Common myeloid progenitor, CD34-positive (primary cell): ENCODE measurements around the gene BLOC1S3.

Experiments
- CTCF ChIA-PET: fragments of 350-600 bp; sonication (Branson Sonifier 250); formaldehyde crosslinking; loops from one replicate; lab custom pipeline; 2021; ENCODE audit warnings: antibody characterized with exemption; lab: Charles Lee
- POLR2A ChIA-PET: fragments of 350-600 bp; sonication (Branson Sonifier 250); formaldehyde crosslinking; loops from one replicate; lab custom pipeline; 2021; ENCODE audit warnings: antibody characterized with exemption; lab: Charles Lee
- DNase-seq, 3 donors: peaks; one replicate each; pipeline versions ENCODE4 v3.0.0 to v3.0.0-alpha.2; 2013
- H3K27ac ChIP-seq, 2 experiments: 1 replicate in 1 of 2; 2 replicates in 1 of 2; pipeline ENCODE4 v1.7.0; 2013; ENCODE audit warnings: inconsistent platforms in 2 of 2, low read length in 2 of 2, mild to moderate bottlenecking in 2 of 2, low read depth in 1 of 2, moderate library complexity in 1 of 2; ENCODE audit not compliant: severe bottlenecking in 2 of 2, insufficient read depth in 1 of 2, poor library complexity in 1 of 2
- H3K27me3 ChIP-seq, 5 experiments: replicated peaks in 2 of 5; 1 replicate in 3 of 5; 2 replicates in 2 of 5; pipeline versions ENCODE4 v1.6.1 to v1.7.0; 2013; ENCODE audit warnings: low read length in 4 of 5, mild to moderate bottlenecking in 2 of 5, moderate library complexity in 2 of 5, inconsistent platforms in 1 of 5; ENCODE audit not compliant: insufficient read depth in 5 of 5, control insufficient read depth in 4 of 5
- H3K36me3 ChIP-seq, 4 experiments: 1 replicate in 2 of 4; 2 replicates in 2 of 4; pipeline versions ENCODE4 v1.6.1 to v1.7.0; 2013; ENCODE audit warnings: low read length in 3 of 4, control low read depth in 1 of 4, mild to moderate bottlenecking in 1 of 4; ENCODE audit not compliant: control insufficient read depth in 4 of 4, insufficient read depth in 4 of 4
- H3K4me1 ChIP-seq, 4 experiments: 1 replicate in 3 of 4; 2 replicates in 1 of 4; pipeline versions ENCODE4 v1.6.1 to v1.7.1; 2013; ENCODE audit warnings: low read length in 3 of 4, mild to moderate bottlenecking in 3 of 4, control low read depth in 1 of 4, inconsistent platforms in 1 of 4, moderate library complexity in 1 of 4; ENCODE audit not compliant: control insufficient read depth in 4 of 4, insufficient read depth in 4 of 4; ENCODE audit errors: control extremely low read depth in 1 of 4
- H3K4me3 ChIP-seq, 7 experiments: 1 replicate in 4 of 7; 2 replicates in 3 of 7; pipeline versions ENCODE4 v1.5.1 to v1.7.0; 2013; ENCODE audit warnings: mild to moderate bottlenecking in 7 of 7, low read length in 6 of 7, moderate library complexity in 6 of 7, inconsistent platforms in 2 of 7, low read depth in 2 of 7, control low read depth in 1 of 7; ENCODE audit not compliant: insufficient read depth in 4 of 7, control insufficient read depth in 1 of 7; ENCODE audit errors: extremely low read depth in 1 of 7
- H3K9me3 ChIP-seq, 5 experiments: 1 replicate in 4 of 5; 2 replicates in 1 of 5; pipeline versions ENCODE4 v1.6.1 to v1.7.1; 2013; ENCODE audit warnings: low read length in 4 of 5, mild to moderate bottlenecking in 2 of 5, inconsistent platforms in 1 of 5, low read depth in 1 of 5, moderate library complexity in 1 of 5; ENCODE audit not compliant: control insufficient read depth in 4 of 5, insufficient read depth in 2 of 5; ENCODE audit errors: control extremely low read depth in 1 of 5
- WGBS: methylation state at CpG from one replicate; pipeline ENCODE4 v1.1.5; 2013; ENCODE audit not compliant: insufficient coverage; 5-methylcytosine and 5-hydroxymethylcytosine counted together

Gene BLOC1S3

GRCh38 chr19:45200568-45200967, 22.0 kb downstream of the BLOC1S3 start:
- DNase-seq, result peak; percentile 43 to 70 (median 68)

GRCh38 chr19:45202637-45203036, 24.1 kb downstream of the BLOC1S3 start:
- POLR2A ChIA-PET, result no interaction called here
- no peak for DNase-seq
- H3K9me3 ChIP-seq, result no peaks in the 10 kb centered on the region
- peaks cover 0 to 3% (median 0%) of the 10 kb centered on the region in 5 experiments for H3K27me3 ChIP-seq
- 96% methylated on average over 6 of the region's 6 CpGs for WGBS
- no peak overlapping the region for H3K4me3 ChIP-seq
- H3K36me3 ChIP-seq, result no peaks in the 10 kb centered on the region
- H3K27ac ChIP-seq, result no peak overlapping the region
- H3K4me1 ChIP-seq, result no peaks in the 10 kb centered on the region
- CTCF ChIA-PET, result interaction anchor here (1.1 to 4.4 kb wide), 2 partner anchors 76 to 137 kb away, joined by 3 to 19 read pairs; partner anchors contain the start of gene KLC3

More at GRCh38 chr19:45200568-45200967, 22.0 kb downstream of the BLOC1S3 start:
- Histone ChIP-seq H3K27ac (no peak overlapping the region), H3K36me3 (no peaks in the 10 kb centered on the region), H3K9me3 (no peaks in the 10 kb centered on the region), H3K4me1 (no peaks in the 10 kb centered on the region), H3K27me3 (peaks cover 0 to 3% (median 0%) of the 10 kb centered on the region in 5 experiments), H3K4me3 (no peak overlapping the region)
- CTCF ChIA-PET, result interaction anchor here (0.9 to 4.4 kb wide), 12 partner anchors 12 to 167 kb away, joined by 3 to 19 read pairs (median 4); partner anchors contain the start of genes EXOC3L2 and KLC3
- POLR2A ChIA-PET, result no interaction called here
- WGBS, result 50% methylated on average over 3 of the region's 4 CpGs

GRCh38 chr19:45205810-45206209, 27.2 kb downstream of the BLOC1S3 start:
- CTCF ChIA-PET, result no interaction called here
- 93% methylated on average over 3 of the region's 12 CpGs for WGBS

GRCh38 chr19:45206328-45206727, 27.7 kb downstream of the BLOC1S3 start:
- 100% methylated on average over 1 of the region's 3 CpGs for WGBS
- no peak overlapping the region for H3K27ac ChIP-seq
- H3K27me3 ChIP-seq, result no peaks in the 10 kb centered on the region
- CTCF ChIA-PET, result no interaction called here
- peaks cover 0 to 10% (median 9%) of the 10 kb centered on the region in 4 experiments for H3K4me1 ChIP-seq
- no peak overlapping the region for H3K4me3 ChIP-seq
- no peaks in the 10 kb centered on the region for H3K36me3 ChIP-seq
- POLR2A ChIA-PET, result interaction anchor here (0.7 kb wide), 1 partner anchor 130 kb away, joined by 4 read pairs; no protein-coding TSS in a partner anchor
- no peak for DNase-seq
- no peaks in the 10 kb centered on the region for H3K9me3 ChIP-seq

More at GRCh38 chr19:45205810-45206209, 27.2 kb downstream of the BLOC1S3 start:
- H3K4me3 ChIP-seq, result no peak overlapping the region
- no peaks in the 10 kb centered on the region for H3K9me3 ChIP-seq
- no peak for DNase-seq
- no peaks in the 10 kb centered on the region for H3K36me3 ChIP-seq
- no peak overlapping the region for H3K27ac ChIP-seq
- H3K4me1 ChIP-seq, result peaks cover 0 to 4% (median 4%) of the 10 kb centered on the region in 4 experiments
- POLR2A ChIA-PET, result interaction anchor here (0.7 kb wide), 1 partner anchor 130 kb away, joined by 4 read pairs; no protein-coding TSS in a partner anchor
- no peaks in the 10 kb centered on the region for H3K27me3 ChIP-seq

- Histone ChIP-seq H3K9me3 (no peaks in the 10 kb centered on the region), H3K27ac (no peak overlapping the region), H3K36me3 (no peaks in the 10 kb centered on the region), H3K27me3 (peaks cover 0 to 18% (median 14%) of the 10 kb centered on the region in 5 experiments), H3K4me1 (peaks cover 0 to 28% (median 23%) of the 10 kb centered on the region in 4 experiments), H3K4me3 (peak overlapping the region in 4 of 7 experiments; percentile 33 to 59 (median 42))
- CTCF ChIA-PET, result interaction anchor here (0.8 to 1.5 kb wide), 2 partner anchors 11 to 127 kb away, joined by 4 to 5 read pairs; no protein-coding TSS in a partner anchor
- POLR2A ChIA-PET, result no interaction called here
- WGBS, result 0% methylated on average over 8 of the region's 17 CpGs
- peak in 2 of 3 donors; percentile 28 to 43 for DNase-seq
These were observed 33.3 kb downstream of the BLOC1S3 start for GRCh38 chr19:45211751-45212381.

GRCh38 chr19:45213031-45213430, 34.4 kb downstream of the BLOC1S3 start:
- Histone ChIP-seq H3K9me3 (no peaks in the 10 kb centered on the region), H3K36me3 (no peaks in the 10 kb centered on the region), H3K4me1 (peaks cover 0 to 33% (median 26%) of the 10 kb centered on the region in 4 experiments), H3K27me3 (peaks cover 0 to 30% (median 20%) of the 10 kb centered on the region in 5 experiments), H3K27ac (no peak overlapping the region), H3K4me3 (no peak overlapping the region)
- DNase-seq, result no peak
- ChIA-PET POLR2A (no interaction called here), CTCF (interaction anchor here (1.3 to 1.5 kb wide), 2 partner anchors 9 to 12 kb away, joined by 4 to 5 read pairs; no protein-coding TSS in a partner anchor)
- 98% methylated on average over 21 of the region's 23 CpGs for WGBS
